Left lung (tissue), 10 donors: ENCODE measurements around the gene NFE2L3. TPM values are rescaled to one million over a fixed set of nuclear protein-coding genes. Genes with fewer than 3 reads are reported as not detected.
A peak's percentile ranks its signal among the peaks of the same experiment; 100 is the strongest.

Source experiments
- ATAC-seq: fragments of 200-7000 bp; cut with Tn5 transposase; one replicate; pipeline ENCODE4 v1.9.1; 2020; ENCODE audit warnings: moderate library complexity
- DNase-seq, 4 donors: peaks; one replicate each; pipeline ENCODE4 v3.0.0-alpha.2; 2013 to 2020
- H3K27ac ChIP-seq, 2 donors: fragments of 200-600 bp; sonication (generic) in 1 of 2; one replicate each; pipeline versions ENCODE4 v1.5.0 to v1.8.0; 2020 to 2021
- H3K27me3 ChIP-seq, 2 donors: fragments of 200-600 bp; sonication (generic) in 1 of 2; one replicate each; pipeline versions ENCODE4 v1.5.0 to v1.8.0; 2020 to 2021
- H3K36me3 ChIP-seq, 2 donors: fragments of 200-600 bp; sonication (generic) in 1 of 2; one replicate each; pipeline versions ENCODE4 v1.5.0 to v1.8.0; 2020 to 2021
- H3K4me1 ChIP-seq, 2 donors: fragments of 200-600 bp; one replicate each; pipeline ENCODE4 v1.8.0; 2021
- H3K4me3 ChIP-seq, 2 donors: fragments of 200-600 bp; sonication (generic) in 1 of 2; one replicate each; pipeline versions ENCODE4 v1.5.0 to v1.8.0; 2020 to 2021; ENCODE audit warnings: mild to moderate bottlenecking in 1 of 2
- H3K9me3 ChIP-seq, 2 donors: fragments of 200-600 bp; sonication (generic) in 1 of 2; one replicate each; pipeline versions ENCODE4 v1.5.0 to v1.8.0; 2020 to 2021
- CTCF ChIP-seq, 2 donors: fragments of 200-600 bp; sonication (generic) in 1 of 2; IDR thresholded peaks; one replicate each; pipeline versions ENCODE4 v1.5.0 to v1.8.0; 2021; ENCODE audit warnings: antibody characterized with exemption in 2 of 2
- intact Hi-C, 2 donors: fragments of 100-400 bp; cut with DNase I; formaldehyde crosslinking; loops; one replicate each; pipeline versions ENCODE4 v1.11.2 to v1.14.2; 2022
- polyA plus RNA-seq, 6 donors: library from polyadenylated mRNA; unstranded; fragments of 120-200 nt; gene quantifications; one replicate each; pipeline ENCODE4 v1.2.1, GENCODE V29; 2013; ENCODE audit not compliant: insufficient read length in 6 of 6
- total RNA-seq, 2 donors: library from RNA; stranded (reverse); fragmentation: NEBNext Ultra II Directional; extraction: Animal tissue kit (Norgen Biotek cat#: 25700); gene quantifications; one replicate each; pipeline ENCODE4 v1.2.1, GENCODE V29; 2021
- donor health status: DM: no; HTN: yes; CAD: no.
- donor health status: DM: no; HTN: no; CAD: no.

NFE2L3 gene
- total and polyA plus RNA-seq, 8 donors: 4.9 to 20.8 (median 19.1) TPM

GRCh38 chr7:26136831-26137230 lies 15.2 kb upstream of the NFE2L3 start:
- no peak for ATAC-seq
- Histone ChIP-seq H3K36me3 (no peaks in the 10 kb centered on the region), H3K27me3 (no peaks in the 10 kb centered on the region), H3K27ac (no peak overlapping the region), H3K4me3 (no peak overlapping the region), H3K4me1 (peaks cover 1 to 15% of the 10 kb centered on the region in 2 donors), H3K9me3 (no peaks in the 10 kb centered on the region)
- DNase-seq: no peak
- intact Hi-C loops: no loop called here
- TF ChIP-seq CTCF (IDR thresholded peaks at IDR 0.05): no peak

- ATAC-seq: no peak
- Histone ChIP-seq H3K36me3 (no peaks in the 10 kb centered on the region), H3K9me3 (no peaks in the 10 kb centered on the region), H3K27me3 (no peaks in the 10 kb centered on the region), H3K4me3 (no peak overlapping the region), H3K4me1 (peaks cover 3 to 15% of the 10 kb centered on the region in 2 donors), H3K27ac (no peak overlapping the region)
- TF ChIP-seq CTCF (IDR thresholded peaks at IDR 0.05): no peak
- intact Hi-C loops: no loop called here
- DNase-seq: no peak
These were observed 11.6 kb upstream of the NFE2L3 start for GRCh38 chr7:26140380-26140779.

- DNase-seq (no peak), ATAC-seq (peak; percentile 9)
- intact Hi-C loops: no loop called here
- Histone ChIP-seq H3K4me1 (peaks cover 3 to 15% of the 10 kb centered on the region in 2 donors), H3K27ac (no peak overlapping the region), H3K9me3 (no peaks in the 10 kb centered on the region), H3K36me3 (no peaks in the 10 kb centered on the region), H3K27me3 (no peaks in the 10 kb centered on the region), H3K4me3 (no peak overlapping the region)
- no peak for TF ChIP-seq CTCF (IDR thresholded peaks at IDR 0.05)
These were observed 10.9 kb upstream of the NFE2L3 start for GRCh38 chr7:26141077-26141476.

DNA sequence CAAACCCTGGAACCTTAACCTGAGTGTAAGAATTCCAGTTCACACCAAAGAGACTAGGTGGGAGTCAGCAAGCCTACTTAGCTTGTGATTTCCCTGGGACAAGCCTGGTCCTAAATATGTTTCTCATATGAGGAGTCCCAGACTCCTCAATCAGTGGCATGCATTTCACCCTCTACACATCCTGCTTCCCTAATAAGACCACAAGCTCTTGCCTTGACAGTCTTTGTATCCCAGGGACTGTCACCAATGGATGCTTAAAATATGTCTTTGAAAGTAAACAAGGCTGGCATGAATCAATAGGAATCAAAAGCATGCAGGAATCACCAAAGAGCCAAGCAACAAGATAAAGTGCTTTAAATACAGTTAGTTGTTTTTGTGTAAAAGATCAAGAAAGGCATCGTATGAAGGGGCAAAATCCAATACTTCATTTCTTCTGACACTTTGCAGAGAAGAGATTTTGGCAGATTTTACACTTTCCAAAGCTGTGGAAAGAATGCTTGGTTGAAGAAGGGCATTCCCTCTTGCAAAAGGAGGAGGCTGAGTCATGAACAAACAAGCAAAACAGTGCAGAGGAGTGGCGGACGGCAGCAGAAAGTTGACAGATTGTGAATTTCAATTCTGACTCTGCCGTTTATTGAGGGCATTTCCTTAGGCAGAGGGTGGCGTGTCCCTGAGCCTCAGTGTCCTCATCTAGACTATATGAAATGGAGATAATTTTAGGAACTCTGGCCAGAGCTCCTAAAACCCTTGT lies 8.5 kb upstream of the NFE2L3 start:
- ATAC-seq: peak; percentile 63
- TF ChIP-seq CTCF (IDR thresholded peaks at IDR 0.05): no peak
- peaks cover 3 to 15% of the 10 kb centered on the region in 2 donors for H3K4me1 ChIP-seq
- no peak overlapping the region for H3K4me3 ChIP-seq
- DNase-seq: no peak
- no peaks in the 10 kb centered on the region for H3K27me3 ChIP-seq
- intact Hi-C loops: no loop called here
- no peak overlapping the region for H3K27ac ChIP-seq
- no peaks in the 10 kb centered on the region for H3K9me3 ChIP-seq
- H3K36me3 ChIP-seq: no peaks in the 10 kb centered on the region

GRCh38 chr7:26144184-26145080 lies 7.6 kb upstream of the NFE2L3 start:
- peak in 1 of 4 donors; percentile 39 for DNase-seq
- Histone ChIP-seq H3K4me3 (no peak overlapping the region), H3K27me3 (no peaks in the 10 kb centered on the region), H3K27ac (no peak overlapping the region), H3K4me1 (peaks cover 3 to 15% of the 10 kb centered on the region in 2 donors), H3K9me3 (no peaks in the 10 kb centered on the region), H3K36me3 (no peaks in the 10 kb centered on the region)
- no peak for ATAC-seq
- TF ChIP-seq CTCF (IDR thresholded peaks at IDR 0.05): no peak
- intact Hi-C loops: no loop called here
